Osteoblast (primary cell): Measurements from ENCODE around the gene ZFYVE9. TPM values are rescaled to one million over a fixed set of nuclear protein-coding genes. Genes with fewer than 3 reads are reported as not detected.

Source experiments
- DNase-seq: peaks from one replicate; pipeline ENCODE4 v3.0.0; 2011; ENCODE audit warnings: low spot score, mixed read lengths; ENCODE audit not compliant: insufficient read length; ENCODE audit errors: missing footprints
- H2AFZ ChIP-seq: 2 replicates; pipeline ENCODE4 v1.6.0; 2011; ENCODE audit warnings: mild to moderate bottlenecking, low read length
- H3K27ac ChIP-seq: 2 replicates; pipeline ENCODE4 v1.5.1; 2011; ENCODE audit warnings: mild to moderate bottlenecking, low read depth, low read length, moderate library complexity
- H3K27me3 ChIP-seq: 2 replicates; pipeline ENCODE4 v1.6.0; 2012; ENCODE audit warnings: mild to moderate bottlenecking, control low read depth, inconsistent platforms, low read length, moderate library complexity; ENCODE audit not compliant: insufficient read depth
- H3K36me3 ChIP-seq: 2 replicates; pipeline ENCODE4 v1.5.1; 2011; ENCODE audit warnings: mild to moderate bottlenecking, low read length, control low read depth, moderate library complexity; ENCODE audit not compliant: insufficient read depth
- H3K4me1 ChIP-seq: 2 replicates; pipeline ENCODE4 v1.5.1; 2011; ENCODE audit warnings: mild to moderate bottlenecking, low read length, control low read depth, moderate library complexity; ENCODE audit not compliant: insufficient read depth
- H3K4me2 ChIP-seq: 2 replicates; pipeline ENCODE4 v1.6.0; 2011; ENCODE audit warnings: mild to moderate bottlenecking, low read length; ENCODE audit not compliant: insufficient read depth
- H3K4me3 ChIP-seq: fragments of 200-600 bp; sonication (generic); 3 replicates; pipeline ENCODE4 v1.5.1; 2012; ENCODE audit warnings: mild to moderate bottlenecking, low read length, inconsistent platforms; ENCODE audit not compliant: insufficient read depth
- H3K79me2 ChIP-seq: 2 replicates; pipeline ENCODE4 v1.6.0; 2012; ENCODE audit warnings: mild to moderate bottlenecking, low read length, control low read depth, inconsistent platforms; ENCODE audit not compliant: insufficient read depth
- H3K9me3 ChIP-seq: 2 replicates; pipeline ENCODE4 v1.5.1; 2011; ENCODE audit warnings: low read depth, low read length, control low read depth
- H4K20me1 ChIP-seq: 2 replicates; pipeline ENCODE4 v1.6.0; 2012; ENCODE audit warnings: mild to moderate bottlenecking, low read length, control low read depth; ENCODE audit not compliant: insufficient read depth
- CTCF ChIP-seq: IDR thresholded peaks from 2 replicates; pipeline ENCODE4 v1.5.1; 2011; ENCODE audit warnings: mild to moderate bottlenecking, low read depth, low read length, moderate library complexity; ENCODE audit errors: extremely low read depth
- total RNA-seq: library from RNA; depleted of rRNA; stranded (reverse); fragments of >200 nt; gene quantifications from 2 replicates; pipeline ENCODE4 v1.2.3, GENCODE V29; 2012

The ZFYVE9 gene
- total RNA-seq, 1 donor, result 38.0 TPM

- Histone ChIP-seq H3K4me2 (no peak overlapping the region), H3K27me3 (peaks cover 4% of the 10 kb centered on the region), H3K79me2 (no peaks in the 10 kb centered on the region), H3K9me3 (no peaks in the 10 kb centered on the region), H3K27ac (no peak overlapping the region), H3K36me3 (no peaks in the 10 kb centered on the region), H4K20me1 (no peaks in the 10 kb centered on the region), H3K4me1 (no peaks in the 10 kb centered on the region), H2AFZ (no peak overlapping the region), H3K4me3 (no peak overlapping the region)
- TF ChIP-seq CTCF, result no peak
- DNase-seq, result no peak
Observed at GRCh38 chr1:52119301-52120079, 22.4 kb upstream of the ZFYVE9 start.

- no peaks in the 10 kb centered on the region for H3K36me3 ChIP-seq
- no peak for DNase-seq
- no peak overlapping the region for H3K4me2 ChIP-seq
- no peaks in the 10 kb centered on the region for H3K9me3 ChIP-seq
- no peak overlapping the region for H3K27ac ChIP-seq
- no peaks in the 10 kb centered on the region for H3K4me1 ChIP-seq
- no peak overlapping the region for H2AFZ ChIP-seq
- TF ChIP-seq CTCF, result no peak
- no peaks in the 10 kb centered on the region for H3K79me2 ChIP-seq
- no peaks in the 10 kb centered on the region for H4K20me1 ChIP-seq
- peaks cover 6% of the 10 kb centered on the region for H3K27me3 ChIP-seq
- no peak overlapping the region for H3K4me3 ChIP-seq
Observed at GRCh38 chr1:52122384-52122783, 19.5 kb upstream of the ZFYVE9 start.

GRCh38 chr1:52123622-52124021, 18.3 kb upstream of the ZFYVE9 start:
- H3K27me3 ChIP-seq, result peaks cover 6% of the 10 kb centered on the region
- H3K4me3 ChIP-seq, result no peak overlapping the region
- H3K36me3 ChIP-seq, result no peaks in the 10 kb centered on the region
- DNase-seq, result no peak
- no peaks in the 10 kb centered on the region for H3K79me2 ChIP-seq
- no peak for TF ChIP-seq CTCF
- H3K4me2 ChIP-seq, result no peak overlapping the region
- H3K9me3 ChIP-seq, result no peaks in the 10 kb centered on the region
- H4K20me1 ChIP-seq, result no peaks in the 10 kb centered on the region
- no peak overlapping the region for H2AFZ ChIP-seq
- no peaks in the 10 kb centered on the region for H3K4me1 ChIP-seq
- no peak overlapping the region for H3K27ac ChIP-seq

GRCh38 chr1:52125736-52126359, 16.0 kb upstream of the ZFYVE9 start:
- Histone ChIP-seq H3K79me2 (no peaks in the 10 kb centered on the region), H2AFZ (no peak overlapping the region), H3K27me3 (peaks cover 3% of the 10 kb centered on the region), H3K4me3 (no peak overlapping the region), H3K36me3 (no peaks in the 10 kb centered on the region), H3K4me2 (no peak overlapping the region), H3K4me1 (no peaks in the 10 kb centered on the region), H3K27ac (no peak overlapping the region), H4K20me1 (no peaks in the 10 kb centered on the region), H3K9me3 (no peaks in the 10 kb centered on the region)
- TF ChIP-seq CTCF, result no peak
- DNase-seq, result no peak
